HepG2 (cell line): ENCODE measurements around the gene DNAJC30. TPM values are rescaled to one million over a fixed set of nuclear protein-coding genes. Genes with fewer than 3 reads are reported as not detected.

Experiments used
- ETV5 ChIP-seq: IDR thresholded peaks from 2 replicates; pipeline ENCODE4 v1.6.1; 2018; ENCODE audit warnings: missing biosample characterization, missing genetic modification reagents, inconsistent platforms, borderline replicate concordance
- FOXP1 ChIP-seq, 2 experiments: fragments of 450-650 bp in 1 of 2; IDR thresholded peaks; 2 replicates each; pipeline ENCODE4 v1.6.1; 2017 to 2018; ENCODE audit warnings: antibody characterized with exemption in 1 of 2
- GABPA ChIP-seq, 2 experiments: IDR thresholded peaks; 2 replicates each; pipeline ENCODE4 v1.6.1; 2011 to 2016; ENCODE audit warnings: low read depth in 2 of 2, low read length in 1 of 2, missing biosample characterization in 1 of 2, missing genetic modification characterization in 1 of 2
- HES4 ChIP-seq: sonication (generic); formaldehyde crosslinking; IDR thresholded peaks from 2 replicates; pipeline ENCODE4 v1.9.0; 2021; ENCODE audit warnings: mild to moderate bottlenecking, missing genetic modification reagents, borderline replicate concordance
- MAFK ChIP-seq, 2 experiments: IDR thresholded peaks in 1 of 2; conservative IDR thresholded peaks in 1 of 2; 2 replicates each; pipeline ENCODE4 v1.6.1; 2011; ENCODE audit warnings: improper control_type of control experiment in 2 of 2, low read length in 2 of 2
- NCOA2 ChIP-seq: sonication (generic); formaldehyde crosslinking; IDR thresholded peaks from 2 replicates; pipeline ENCODE4 v1.8.0; 2022; ENCODE audit warnings: inconsistent platforms
- NFYB ChIP-seq: sonication (generic); formaldehyde crosslinking; IDR thresholded peaks from 2 replicates; pipeline ENCODE4 v1.4.0; 2020; ENCODE audit warnings: missing genetic modification reagents
- RFXAP ChIP-seq: sonication (generic); formaldehyde crosslinking; IDR thresholded peaks from 2 replicates; pipeline ENCODE4 v1.4.0; 2020; ENCODE audit warnings: missing genetic modification reagents, borderline replicate concordance
- TAF15 ChIP-seq: fragments of 200-400 bp; formaldehyde crosslinking; IDR thresholded peaks from one replicate; pipeline ENCODE4 v1.6.1; 2018; ENCODE audit warnings: mild to moderate bottlenecking, low read depth, low read length; ENCODE audit not compliant: poor library complexity, severe bottlenecking
- ZBTB3 ChIP-seq: sonication (generic); formaldehyde crosslinking; IDR thresholded peaks from 2 replicates; pipeline ENCODE4 v1.4.0; 2020; ENCODE audit warnings: low read depth, mild to moderate bottlenecking, moderate library complexity, missing genetic modification reagents, borderline replicate concordance
- ZNF234 ChIP-seq: sonication (generic); formaldehyde crosslinking; conservative IDR thresholded peaks from 2 replicates; pipeline ENCODE4 v1.5.1; 2020; ENCODE audit warnings: mild to moderate bottlenecking, missing genetic modification reagents
- ZNF350 ChIP-seq: sonication (generic); formaldehyde crosslinking; IDR thresholded peaks from 2 replicates; pipeline ENCODE4 v1.4.0; 2020; ENCODE audit warnings: mild to moderate bottlenecking, low read depth, missing genetic modification reagents, borderline replicate concordance
- ZNF546 ChIP-seq: sonication (generic); formaldehyde crosslinking; conservative IDR thresholded peaks from 2 replicates; pipeline ENCODE4 v1.8.1; 2023; ENCODE audit warnings: mild to moderate bottlenecking, missing genetic modification reagents
- polyA plus RNA-seq, 8 experiments: library from polyadenylated mRNA; depleted of rRNA in 3 of 8; stranded (reverse) in 7 of 8; unstranded in 1 of 8; fragments of >200 nt; fragmentation: Illumina TruSeq in 4 of 8; extraction: Trizol in 4 of 8; gene quantifications; 2 replicates each; pipeline versions ENCODE4 v1.2.1 to v1.2.3, GENCODE V29; 2011 to 2016; ENCODE audit warnings: low read depth in 4 of 8, missing spikeins in 1 of 8, mixed read lengths in 1 of 8; ENCODE audit not compliant: insufficient read depth in 1 of 8
- total RNA-seq, 5 experiments: library from RNA; depleted of rRNA; stranded (reverse); fragments of >200 nt; fragmentation: Illumina TruSeq; extraction: Trizol; gene quantifications; 2 replicates each; pipeline ENCODE4 v1.2.3, GENCODE V29; 2016; ENCODE audit warnings: low read depth in 1 of 5
- TF ChIP-seq, protein P1 (sequence below): sonication (generic); formaldehyde crosslinking; IDR thresholded peaks from 2 replicates; pipeline ENCODE4 v1.5.0; 2020; ENCODE audit warnings: missing genetic modification reagents
- TF ChIP-seq, protein P2 (sequence below): sonication (generic); formaldehyde crosslinking; IDR thresholded peaks from 2 replicates; pipeline ENCODE4 v1.5.0; 2020; ENCODE audit warnings: mild to moderate bottlenecking, missing genetic modification reagents, moderate library complexity
- TF ChIP-seq, protein P3 (sequence below): IDR thresholded peaks from 2 replicates; pipeline ENCODE4 v1.6.1; 2016; ENCODE audit warnings: missing biosample characterization, missing genetic modification reagents, low read depth
- TF ChIP-seq, protein P4 (sequence below): sonication (generic); formaldehyde crosslinking; IDR thresholded peaks from 2 replicates; pipeline ENCODE4 v1.4.0; 2020; ENCODE audit warnings: missing genetic modification reagents
- TF ChIP-seq, protein P5 (sequence below): sonication (generic); formaldehyde crosslinking; IDR thresholded peaks from 2 replicates; pipeline ENCODE4 v1.4.0; 2020; ENCODE audit warnings: missing genetic modification reagents, borderline replicate concordance
- TF ChIP-seq, protein P6 (sequence below): IDR thresholded peaks from 2 replicates; pipeline ENCODE4 v1.6.1; 2012; ENCODE audit warnings: inconsistent platforms

Gene DNAJC30
- total and polyA plus RNA-seq, 2 of the 13 experiments (the other 11 are each of a cell fraction or from before 2014, with no cell fraction given), result 3.3 to 3.8 TPM

DNA sequence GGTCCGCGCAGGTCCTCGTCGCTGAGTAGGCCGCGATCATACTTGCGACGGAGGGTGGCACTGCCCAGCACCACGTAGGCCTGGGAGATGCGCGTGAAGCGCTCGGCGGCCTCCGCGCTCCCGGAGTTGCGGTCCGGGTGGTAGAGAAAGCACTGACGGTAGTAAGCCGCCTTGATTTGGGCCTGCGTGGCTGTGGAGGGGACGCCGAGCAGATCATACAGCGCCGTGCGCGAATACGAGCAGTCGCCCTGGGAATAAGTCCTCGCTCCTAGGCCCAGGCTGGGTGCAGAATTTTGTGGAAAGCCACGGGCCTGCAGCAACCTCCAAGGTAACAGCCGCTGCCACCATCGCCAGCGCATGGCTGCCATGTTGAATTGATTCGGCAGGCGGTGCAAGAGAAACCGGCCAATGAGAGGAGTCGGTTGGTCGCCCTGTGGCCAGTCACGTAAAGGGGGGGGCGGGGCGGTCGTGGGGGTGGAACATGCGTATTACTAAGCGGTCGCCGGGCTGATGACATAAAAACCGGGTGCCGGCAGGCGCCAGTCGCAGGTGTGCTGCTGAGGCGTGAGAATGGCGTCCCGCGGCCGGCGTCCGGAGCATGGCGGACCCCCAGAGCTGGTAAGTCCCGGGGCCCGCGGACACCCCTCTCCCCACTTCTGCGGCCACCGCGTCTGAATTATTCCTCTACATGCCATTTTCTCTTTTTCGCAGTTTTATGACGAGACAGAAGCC lies at the start of gene DNAJC30, which contains the start of gene BUD23 (continued):
- TF ChIP-seq, protein P1, sequence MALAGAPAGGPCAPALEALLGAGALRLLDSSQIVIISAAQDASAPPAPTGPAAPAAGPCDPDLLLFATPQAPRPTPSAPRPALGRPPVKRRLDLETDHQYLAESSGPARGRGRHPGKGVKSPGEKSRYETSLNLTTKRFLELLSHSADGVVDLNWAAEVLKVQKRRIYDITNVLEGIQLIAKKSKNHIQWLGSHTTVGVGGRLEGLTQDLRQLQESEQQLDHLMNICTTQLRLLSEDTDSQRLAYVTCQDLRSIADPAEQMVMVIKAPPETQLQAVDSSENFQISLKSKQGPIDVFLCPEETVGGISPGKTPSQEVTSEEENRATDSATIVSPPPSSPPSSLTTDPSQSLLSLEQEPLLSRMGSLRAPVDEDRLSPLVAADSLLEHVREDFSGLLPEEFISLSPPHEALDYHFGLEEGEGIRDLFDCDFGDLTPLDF (CRISPR knock-in tag), result 0 out of 2 replicates have a peak, but pooled peaks have one; percentile 35
- TF ChIP-seq FOXP1 (IDR thresholded peaks at IDR 0.05) (no peak), FOXP1 (CRISPR knock-in tag; IDR thresholded peaks at IDR 0.05) (no peak), TAF15 (no peak), ZNF350 (CRISPR knock-in tag) (peak; percentile 50; the same call in 1 of the 2 replicates), NCOA2 (CRISPR knock-in tag) (peak; percentile 39; the same call in 1 of the 2 replicates), ZNF234 (CRISPR knock-in tag) (no peak), HES4 (no peak; the same call in none of the 2 replicates), GABPA (IDR thresholded peaks at IDR 0.05; ENCODE audit: low read depth, low read length) (no peak), GABPA (CRISPR knock-in tag; IDR thresholded peaks at IDR 0.05; ENCODE audit: low read depth) (peak; percentile 54; the same call in 1 of the 2 replicates), NFYB (CRISPR knock-in tag) (peak; percentile 84), ETV5 (CRISPR knock-in tag) (0 out of 2 replicates have a peak, but pooled peaks have one; percentile 14), RFXAP (CRISPR knock-in tag) (0 out of 2 replicates have a peak, but pooled peaks have one; percentile 30), ZBTB3 (CRISPR knock-in tag) (no peak), MAFK (conservative IDR thresholded peaks at IDR 0.05 in 1 of 2, IDR thresholded peaks at IDR 0.05 in 1 of 2; ENCODE audit: low read length in 2 of 2) (no peak), ZNF546 (CRISPR knock-in tag) (0 out of 2 replicates have a peak, but pooled peaks have one; percentile 37)
- TF ChIP-seq, protein P2, sequence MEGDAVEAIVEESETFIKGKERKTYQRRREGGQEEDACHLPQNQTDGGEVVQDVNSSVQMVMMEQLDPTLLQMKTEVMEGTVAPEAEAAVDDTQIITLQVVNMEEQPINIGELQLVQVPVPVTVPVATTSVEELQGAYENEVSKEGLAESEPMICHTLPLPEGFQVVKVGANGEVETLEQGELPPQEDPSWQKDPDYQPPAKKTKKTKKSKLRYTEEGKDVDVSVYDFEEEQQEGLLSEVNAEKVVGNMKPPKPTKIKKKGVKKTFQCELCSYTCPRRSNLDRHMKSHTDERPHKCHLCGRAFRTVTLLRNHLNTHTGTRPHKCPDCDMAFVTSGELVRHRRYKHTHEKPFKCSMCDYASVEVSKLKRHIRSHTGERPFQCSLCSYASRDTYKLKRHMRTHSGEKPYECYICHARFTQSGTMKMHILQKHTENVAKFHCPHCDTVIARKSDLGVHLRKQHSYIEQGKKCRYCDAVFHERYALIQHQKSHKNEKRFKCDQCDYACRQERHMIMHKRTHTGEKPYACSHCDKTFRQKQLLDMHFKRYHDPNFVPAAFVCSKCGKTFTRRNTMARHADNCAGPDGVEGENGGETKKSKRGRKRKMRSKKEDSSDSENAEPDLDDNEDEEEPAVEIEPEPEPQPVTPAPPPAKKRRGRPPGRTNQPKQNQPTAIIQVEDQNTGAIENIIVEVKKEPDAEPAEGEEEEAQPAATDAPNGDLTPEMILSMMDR (CRISPR knock-in tag), result no peak
- TF ChIP-seq, protein P3, sequence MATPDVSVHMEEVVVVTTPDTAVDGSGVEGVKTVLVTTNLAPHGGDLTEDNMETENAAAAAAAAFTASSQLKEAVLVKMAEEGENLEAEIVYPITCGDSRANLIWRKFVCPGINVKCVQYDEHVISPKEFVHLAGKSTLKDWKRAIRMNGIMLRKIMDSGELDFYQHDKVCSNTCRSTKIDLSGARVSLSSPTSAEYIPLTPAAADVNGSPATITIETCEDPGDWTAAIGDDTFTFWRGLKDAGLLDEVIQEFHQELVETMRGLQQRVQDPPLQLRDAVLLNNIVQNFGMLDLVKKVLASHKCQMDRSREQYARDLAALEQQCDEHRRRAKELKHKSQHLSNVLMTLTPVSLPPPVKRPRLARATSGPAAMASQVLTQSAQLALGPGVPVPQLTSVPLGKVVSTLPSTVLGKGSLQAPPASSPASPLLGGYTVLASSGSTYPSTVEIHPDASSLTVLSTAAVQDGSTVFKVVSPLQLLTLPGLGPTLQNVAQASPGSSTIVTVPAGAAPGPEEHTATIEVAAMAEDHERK, result no peak; the same call in 1 of the 2 replicates
- TF ChIP-seq, protein P4, sequence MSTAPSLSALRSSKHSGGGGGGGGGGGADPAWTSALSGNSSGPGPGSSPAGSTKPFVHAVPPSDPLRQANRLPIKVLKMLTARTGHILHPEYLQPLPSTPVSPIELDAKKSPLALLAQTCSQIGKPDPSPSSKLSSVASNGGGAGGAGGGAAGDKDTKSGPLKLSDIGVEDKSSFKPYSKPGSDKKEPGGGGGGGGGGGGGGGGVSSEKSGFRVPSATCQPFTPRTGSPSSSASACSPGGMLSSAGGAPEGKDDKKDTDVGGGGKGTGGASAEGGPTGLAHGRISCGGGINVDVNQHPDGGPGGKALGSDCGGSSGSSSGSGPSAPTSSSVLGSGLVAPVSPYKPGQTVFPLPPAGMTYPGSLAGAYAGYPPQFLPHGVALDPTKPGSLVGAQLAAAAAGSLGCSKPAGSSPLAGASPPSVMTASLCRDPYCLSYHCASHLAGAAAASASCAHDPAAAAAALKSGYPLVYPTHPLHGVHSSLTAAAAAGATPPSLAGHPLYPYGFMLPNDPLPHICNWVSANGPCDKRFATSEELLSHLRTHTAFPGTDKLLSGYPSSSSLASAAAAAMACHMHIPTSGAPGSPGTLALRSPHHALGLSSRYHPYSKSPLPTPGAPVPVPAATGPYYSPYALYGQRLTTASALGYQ, result no peak; the same call in 1 of the 2 replicates
- TF ChIP-seq, protein P5, sequence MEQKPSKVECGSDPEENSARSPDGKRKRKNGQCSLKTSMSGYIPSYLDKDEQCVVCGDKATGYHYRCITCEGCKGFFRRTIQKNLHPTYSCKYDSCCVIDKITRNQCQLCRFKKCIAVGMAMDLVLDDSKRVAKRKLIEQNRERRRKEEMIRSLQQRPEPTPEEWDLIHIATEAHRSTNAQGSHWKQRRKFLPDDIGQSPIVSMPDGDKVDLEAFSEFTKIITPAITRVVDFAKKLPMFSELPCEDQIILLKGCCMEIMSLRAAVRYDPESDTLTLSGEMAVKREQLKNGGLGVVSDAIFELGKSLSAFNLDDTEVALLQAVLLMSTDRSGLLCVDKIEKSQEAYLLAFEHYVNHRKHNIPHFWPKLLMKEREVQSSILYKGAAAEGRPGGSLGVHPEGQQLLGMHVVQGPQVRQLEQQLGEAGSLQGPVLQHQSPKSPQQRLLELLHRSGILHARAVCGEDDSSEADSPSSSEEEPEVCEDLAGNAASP, result peak; percentile 23; the same call in 1 of the 2 replicates
- TF ChIP-seq, protein P6, sequence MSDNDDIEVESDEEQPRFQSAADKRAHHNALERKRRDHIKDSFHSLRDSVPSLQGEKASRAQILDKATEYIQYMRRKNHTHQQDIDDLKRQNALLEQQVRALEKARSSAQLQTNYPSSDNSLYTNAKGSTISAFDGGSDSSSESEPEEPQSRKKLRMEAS, result peak; percentile 85
